Measurements from ENCODE around the gene GINS1. TPM values are rescaled to one million over a fixed set of nuclear protein-coding genes. Genes with fewer than 3 reads are reported as not detected.

GINS1 gene
- total RNA-seq, 1 experiment from 2014 or later = 30.4 TPM

GRCh38 chr20:25465243-25466135, 58.0 kb downstream of the GINS1 start:
- no peak overlapping the region for H2AFZ ChIP-seq (ENCODE audit: low read depth, low read length, poor library complexity, severe bottlenecking)
- no peaks in the 10 kb centered on the region for H3K27me3 ChIP-seq (ENCODE audit: insufficient read depth, low read length)
- DNase-seq (ENCODE audit: low read depth, low spot score) = no peak
- CTCF ChIA-PET = no interaction called here
- POLR2A ChIA-PET = no interaction called here
- H3K9me3 ChIP-seq (ENCODE audit: control insufficient read depth in 1 of 2, insufficient read depth in 1 of 2, low read depth in 1 of 2, low read length in 2 of 2) = no peaks in the 10 kb centered on the region
- no peak overlapping the region for H3K9ac ChIP-seq (ENCODE audit: low read length)
- H3K4me2 ChIP-seq (ENCODE audit: low read length) = no peak overlapping the region
- RAD21 ChIA-PET (ENCODE audit: low non-redundant PET in 1 of 2, low total read pairs in 2 of 2, uncharacterized antibody in 2 of 2, unreplicated experiment in 2 of 2) = no interaction called here
- no peaks in the 10 kb centered on the region for H3K79me2 ChIP-seq (ENCODE audit: insufficient read depth, low read length)
- TF ChIP-seq POLR2A (IDR thresholded peaks at IDR 0.05; ENCODE audit: borderline replicate concordance, extremely low read depth, insufficient read depth, insufficient read length) (no peak), RAD21 (IDR thresholded peaks at IDR 0.05; ENCODE audit: low read depth) (no peak), ZBTB33 (IDR thresholded peaks at IDR 0.05; ENCODE audit: extremely low read depth, insufficient replicate concordance, low read length) (no peak), CEBPB (IDR thresholded peaks at IDR 0.05; ENCODE audit: low read depth) (no peak), ATF3 (IDR thresholded peaks at IDR 0.05) (no peak), CBX3 (IDR thresholded peaks at IDR 0.05; ENCODE audit: low read depth) (no peak), SP1 (IDR thresholded peaks at IDR 0.05; ENCODE audit: low read depth) (no peak), FOSL1 (IDR thresholded peaks at IDR 0.05; ENCODE audit: low read depth) (no peak), YY1 (IDR thresholded peaks at IDR 0.05; ENCODE audit: extremely low read depth, insufficient replicate concordance, low read depth, low read length) (no peak), JUND (IDR thresholded peaks at IDR 0.05) (no peak), EZH2phosphoT487 (IDR thresholded peaks at IDR 0.05; ENCODE audit: borderline replicate concordance) (no peak), ZFX (IDR thresholded peaks at IDR 0.05) (no peak), ZNF274 (IDR thresholded peaks at IDR 0.05; ENCODE audit: low read depth, low read length) (no peak), EZH2 (IDR thresholded peaks at IDR 0.05) (no peak)
- TF ChIP-seq, protein P1, sequence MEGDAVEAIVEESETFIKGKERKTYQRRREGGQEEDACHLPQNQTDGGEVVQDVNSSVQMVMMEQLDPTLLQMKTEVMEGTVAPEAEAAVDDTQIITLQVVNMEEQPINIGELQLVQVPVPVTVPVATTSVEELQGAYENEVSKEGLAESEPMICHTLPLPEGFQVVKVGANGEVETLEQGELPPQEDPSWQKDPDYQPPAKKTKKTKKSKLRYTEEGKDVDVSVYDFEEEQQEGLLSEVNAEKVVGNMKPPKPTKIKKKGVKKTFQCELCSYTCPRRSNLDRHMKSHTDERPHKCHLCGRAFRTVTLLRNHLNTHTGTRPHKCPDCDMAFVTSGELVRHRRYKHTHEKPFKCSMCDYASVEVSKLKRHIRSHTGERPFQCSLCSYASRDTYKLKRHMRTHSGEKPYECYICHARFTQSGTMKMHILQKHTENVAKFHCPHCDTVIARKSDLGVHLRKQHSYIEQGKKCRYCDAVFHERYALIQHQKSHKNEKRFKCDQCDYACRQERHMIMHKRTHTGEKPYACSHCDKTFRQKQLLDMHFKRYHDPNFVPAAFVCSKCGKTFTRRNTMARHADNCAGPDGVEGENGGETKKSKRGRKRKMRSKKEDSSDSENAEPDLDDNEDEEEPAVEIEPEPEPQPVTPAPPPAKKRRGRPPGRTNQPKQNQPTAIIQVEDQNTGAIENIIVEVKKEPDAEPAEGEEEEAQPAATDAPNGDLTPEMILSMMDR (IDR thresholded peaks at IDR 0.05 in 2 of 3, conservative IDR thresholded peaks at IDR 0.05 in 1 of 3; ENCODE audit: borderline replicate concordance in 1 of 3, insufficient read depth in 1 of 3, low read depth in 2 of 3, low read length in 2 of 3) = no peak
- TF ChIP-seq, protein P2, sequence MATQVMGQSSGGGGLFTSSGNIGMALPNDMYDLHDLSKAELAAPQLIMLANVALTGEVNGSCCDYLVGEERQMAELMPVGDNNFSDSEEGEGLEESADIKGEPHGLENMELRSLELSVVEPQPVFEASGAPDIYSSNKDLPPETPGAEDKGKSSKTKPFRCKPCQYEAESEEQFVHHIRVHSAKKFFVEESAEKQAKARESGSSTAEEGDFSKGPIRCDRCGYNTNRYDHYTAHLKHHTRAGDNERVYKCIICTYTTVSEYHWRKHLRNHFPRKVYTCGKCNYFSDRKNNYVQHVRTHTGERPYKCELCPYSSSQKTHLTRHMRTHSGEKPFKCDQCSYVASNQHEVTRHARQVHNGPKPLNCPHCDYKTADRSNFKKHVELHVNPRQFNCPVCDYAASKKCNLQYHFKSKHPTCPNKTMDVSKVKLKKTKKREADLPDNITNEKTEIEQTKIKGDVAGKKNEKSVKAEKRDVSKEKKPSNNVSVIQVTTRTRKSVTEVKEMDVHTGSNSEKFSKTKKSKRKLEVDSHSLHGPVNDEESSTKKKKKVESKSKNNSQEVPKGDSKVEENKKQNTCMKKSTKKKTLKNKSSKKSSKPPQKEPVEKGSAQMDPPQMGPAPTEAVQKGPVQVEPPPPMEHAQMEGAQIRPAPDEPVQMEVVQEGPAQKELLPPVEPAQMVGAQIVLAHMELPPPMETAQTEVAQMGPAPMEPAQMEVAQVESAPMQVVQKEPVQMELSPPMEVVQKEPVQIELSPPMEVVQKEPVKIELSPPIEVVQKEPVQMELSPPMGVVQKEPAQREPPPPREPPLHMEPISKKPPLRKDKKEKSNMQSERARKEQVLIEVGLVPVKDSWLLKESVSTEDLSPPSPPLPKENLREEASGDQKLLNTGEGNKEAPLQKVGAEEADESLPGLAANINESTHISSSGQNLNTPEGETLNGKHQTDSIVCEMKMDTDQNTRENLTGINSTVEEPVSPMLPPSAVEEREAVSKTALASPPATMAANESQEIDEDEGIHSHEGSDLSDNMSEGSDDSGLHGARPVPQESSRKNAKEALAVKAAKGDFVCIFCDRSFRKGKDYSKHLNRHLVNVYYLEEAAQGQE (IDR thresholded peaks at IDR 0.05; ENCODE audit: low read depth) = no peak
- H3K4me3 ChIP-seq (replicated peaks in 1 of 2; ENCODE audit: low read depth in 1 of 2, low read length in 2 of 2) = no peak overlapping the region
- BruUV-seq (replicated peaks) = no TSS peak
- ATAC-seq = no peak
- H3K36me3 ChIP-seq (ENCODE audit: control insufficient read depth in 1 of 2, insufficient read depth in 2 of 2, low read length in 2 of 2) = no peaks in the 10 kb centered on the region
- no peaks in the 10 kb centered on the region for H4K20me1 ChIP-seq (ENCODE audit: insufficient read depth)
- intact Hi-C loops (cut with micrococcal nuclease) = no loop called here
- no peaks in the 10 kb centered on the region for H3K4me1 ChIP-seq (ENCODE audit: control insufficient read depth in 1 of 2, insufficient read depth in 2 of 2, low read length in 2 of 2)
- H3K9me2 ChIP-seq (ENCODE audit: insufficient read depth) = no peaks in the 10 kb centered on the region
- no peak overlapping the region for H3K27ac ChIP-seq (ENCODE audit: low read depth, low read length)

Measured in HCT116 (cell line).